A549 treated with ZK216348 at 1 μM for 4 hours (cell line): ENCODE results near the gene FAM210A. TPM values are rescaled to one million over a fixed set of nuclear protein-coding genes. Genes with fewer than 3 reads are reported as not detected.

Source experiments
- total RNA-seq: library from RNA; stranded (reverse); fragments of 200-300 nt; extraction: Qiagen RNA extraction; gene quantifications from 5 replicates; pipeline ENCODE4 v1.2.3, GENCODE V29; 2022; ENCODE audit warnings: low read depth

The FAM210A gene, protein sequence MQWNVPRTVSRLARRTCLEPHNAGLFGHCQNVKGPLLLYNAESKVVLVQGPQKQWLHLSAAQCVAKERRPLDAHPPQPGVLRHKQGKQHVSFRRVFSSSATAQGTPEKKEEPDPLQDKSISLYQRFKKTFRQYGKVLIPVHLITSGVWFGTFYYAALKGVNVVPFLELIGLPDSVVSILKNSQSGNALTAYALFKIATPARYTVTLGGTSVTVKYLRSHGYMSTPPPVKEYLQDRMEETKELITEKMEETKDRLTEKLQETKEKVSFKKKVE
- 19.7 to 25.5 TPM (median 22.8 TPM) in 5 replicates for total RNA-seq

DNA sequence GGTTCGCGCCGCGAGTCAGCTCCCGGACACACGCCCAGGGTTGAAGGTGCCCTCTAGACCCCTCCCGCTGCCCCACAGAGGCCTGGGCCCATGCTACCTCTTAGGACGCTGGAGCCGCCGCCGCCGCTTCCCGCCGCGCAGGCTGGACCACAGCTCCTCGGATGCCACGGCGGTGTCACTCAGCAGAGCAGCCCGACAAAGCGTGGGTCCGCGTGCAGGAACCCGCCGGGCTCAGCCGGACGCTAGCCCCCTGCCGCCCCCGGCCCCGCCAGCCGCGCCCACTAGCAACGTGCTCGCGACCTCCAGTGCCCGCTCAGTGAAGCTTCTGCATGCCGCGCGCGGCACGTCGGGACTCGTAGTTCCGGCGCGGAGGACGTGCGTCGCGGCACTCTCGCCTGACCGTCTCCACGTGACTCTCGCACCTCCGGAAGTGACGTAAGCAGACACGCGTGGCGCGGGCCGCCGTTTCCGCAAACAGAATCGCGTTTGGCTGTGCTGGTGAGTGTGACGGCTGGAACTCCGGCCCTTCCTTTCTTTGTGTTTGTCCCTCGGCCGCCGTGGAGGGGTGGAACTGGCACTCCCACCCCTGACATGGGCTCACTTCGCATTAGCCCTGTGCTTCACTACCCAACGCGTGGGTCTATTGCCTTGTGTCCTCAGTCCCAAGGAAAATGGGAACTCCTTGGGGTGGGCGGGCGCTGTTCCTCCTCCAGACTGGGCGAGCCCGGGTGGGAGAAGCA is at the start of gene FAM210A, which contains the start of gene RNMT:
FAM210A (minus strand) TSS at position 327 of the 740 bp plus-strand sequence. CDS start 44,481 bp downstream, outside the sequence.
RNMT (plus strand) TSS at position 442 of the 740 bp plus-strand sequence. CDS start 4,845 bp downstream, outside the sequence.

Other genes starting within 250 kb of the FAM210A start
- 16.4 to 22.5 TPM (median 18.4 TPM) in 5 replicates for gene RNMT, start 115 bp upstream of the FAM210A start, total RNA-seq
- gene MC5R, start 97.6 kb upstream of the FAM210A start, total RNA-seq = not detected in 5 replicates
- gene MC2R, start 189.0 kb upstream of the FAM210A start, total RNA-seq = not detected in 5 replicates